ENCODE measurements around the gene OR10H4.
A peak's percentile ranks its signal among the peaks of the same experiment; 100 is the strongest.
"Not testable (repeated sequence)": the region's sequence is repeated elsewhere in the genome, so short reads cannot be mapped to it uniquely, and the experiment has no call there.

Gene OR10H4

GRCh38 chr19:15948223-15949058 lies at the start of gene OR10H4:
TSS of gene OR10H4 (plus strand) at chr19:15949008. CDS start at chr19:15949008, 0 bp downstream.
- no peak for DNase-seq (ENCODE audit: low spot score)

GRCh38 chr19:15899561-15899960 lies 49.2 kb upstream of the OR10H4 start:
- not testable (repeated sequence) for DNase-seq (ENCODE audit: low spot score)

- not testable (repeated sequence) for DNase-seq (ENCODE audit: low spot score)
Measured at GRCh38 chr19:15900032-15900431, 48.8 kb upstream of the OR10H4 start.

GRCh38 chr19:15900504-15900903 lies 48.3 kb upstream of the OR10H4 start:
- no peak for DNase-seq (ENCODE audit: low spot score)

- DNase-seq (ENCODE audit: low spot score), result no peak
Measured at GRCh38 chr19:15902254-15902653, 46.6 kb upstream of the OR10H4 start.

- DNase-seq (ENCODE audit: low spot score), result not testable (repeated sequence)
Measured at GRCh38 chr19:15902898-15903297, 45.9 kb upstream of the OR10H4 start.

- no peak for DNase-seq (ENCODE audit: low spot score)
Measured at GRCh38 chr19:15905026-15905425, 43.8 kb upstream of the OR10H4 start.

GRCh38 chr19:15911599-15912235 lies 37.1 kb upstream of the OR10H4 start:
- DNase-seq (ENCODE audit: low spot score), result no peak

- no peak for DNase-seq (ENCODE audit: low spot score)
Measured at GRCh38 chr19:15913384-15913783, 35.4 kb upstream of the OR10H4 start.

GRCh38 chr19:15913830-15914229 lies 35.0 kb upstream of the OR10H4 start:
- no peak for DNase-seq (ENCODE audit: low spot score)

- no peak for DNase-seq (ENCODE audit: low spot score)
Measured at GRCh38 chr19:15915109-15915508, 33.7 kb upstream of the OR10H4 start.

GRCh38 chr19:15919243-15919642 lies 29.6 kb upstream of the OR10H4 start:
- DNase-seq (ENCODE audit: low spot score), result no peak

GRCh38 chr19:15922021-15922420 lies 26.8 kb upstream of the OR10H4 start:
- DNase-seq (ENCODE audit: low spot score), result no peak

- DNase-seq (ENCODE audit: low spot score), result no peak
Measured at GRCh38 chr19:15923702-15924101, 25.1 kb upstream of the OR10H4 start.

GRCh38 chr19:15926484-15926883 lies 22.3 kb upstream of the OR10H4 start:
- DNase-seq (ENCODE audit: low spot score), result no peak

- DNase-seq (ENCODE audit: low spot score), result no peak
Measured at GRCh38 chr19:15928321-15928720, 20.5 kb upstream of the OR10H4 start.

- not testable (repeated sequence) for DNase-seq (ENCODE audit: low spot score)
Measured at GRCh38 chr19:15933761-15934331, 15.0 kb upstream of the OR10H4 start.

- DNase-seq (ENCODE audit: low spot score), result peak; percentile 70
Measured at GRCh38 chr19:15934332-15935078, 14.3 kb upstream of the OR10H4 start, which contains the start of gene CYP4F11. TSS of gene CYP4F11 (minus strand) at chr19:15934529. CDS start at chr19:15934408, 121 bp downstream.

- DNase-seq (ENCODE audit: low spot score), result no peak
Measured at GRCh38 chr19:15935167-15935702, 13.6 kb upstream of the OR10H4 start.

GRCh38 chr19:15936173-15936572 lies 12.6 kb upstream of the OR10H4 start:
- DNase-seq (ENCODE audit: low spot score), result no peak

GRCh38 chr19:15936950-15937349 lies 11.9 kb upstream of the OR10H4 start:
- no peak for DNase-seq (ENCODE audit: low spot score)

GRCh38 chr19:15937771-15938170 lies 11.0 kb upstream of the OR10H4 start:
- no peak for DNase-seq (ENCODE audit: low spot score)
